Hematopoietic multipotent progenitor cell (in vitro differentiated cells): ENCODE results near the gene SERPINB13. TPM values are rescaled to one million over a fixed set of nuclear protein-coding genes. Genes with fewer than 3 reads are reported as not detected.
"Not testable (repeated sequence)": the region's sequence is repeated elsewhere in the genome, so short reads cannot be mapped to it uniquely, and the experiment has no call there.

Experiments used
- DNase-seq, 3 donors: peaks; one replicate each; pipeline ENCODE4 v3.0.0-alpha.2; 2011 to 2015; ENCODE audit warnings: low read depth in 2 of 3, low spot score in 2 of 3
- total RNA-seq: library from RNA; depleted of rRNA; stranded (reverse); fragments of >200 nt; gene quantifications from one replicate; pipeline ENCODE4 v1.2.3, GENCODE V29; 2012

The SERPINB13 gene
- total RNA-seq, 1 donor: not detected

DNA sequence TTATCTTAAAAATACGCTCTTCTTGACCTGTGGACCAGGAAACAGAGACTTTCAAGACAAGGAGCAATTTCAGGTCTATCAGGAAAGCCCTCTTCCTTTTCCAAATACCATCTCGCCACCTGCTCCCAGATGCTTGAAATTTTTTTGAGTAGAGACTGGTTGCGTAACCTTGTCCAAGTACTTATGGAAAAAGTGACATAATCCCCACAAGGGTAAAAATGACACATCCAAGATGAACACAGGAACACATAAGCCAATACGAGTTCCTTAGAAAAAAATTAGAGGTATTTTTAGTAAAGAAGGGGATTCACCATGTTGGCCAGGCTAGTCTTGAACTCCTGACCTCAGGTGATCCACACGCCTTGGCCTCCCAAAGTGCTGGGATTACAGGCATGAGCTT is 1.8 kb downstream of the SERPINB13 start:
- no peak for DNase-seq

DNA sequence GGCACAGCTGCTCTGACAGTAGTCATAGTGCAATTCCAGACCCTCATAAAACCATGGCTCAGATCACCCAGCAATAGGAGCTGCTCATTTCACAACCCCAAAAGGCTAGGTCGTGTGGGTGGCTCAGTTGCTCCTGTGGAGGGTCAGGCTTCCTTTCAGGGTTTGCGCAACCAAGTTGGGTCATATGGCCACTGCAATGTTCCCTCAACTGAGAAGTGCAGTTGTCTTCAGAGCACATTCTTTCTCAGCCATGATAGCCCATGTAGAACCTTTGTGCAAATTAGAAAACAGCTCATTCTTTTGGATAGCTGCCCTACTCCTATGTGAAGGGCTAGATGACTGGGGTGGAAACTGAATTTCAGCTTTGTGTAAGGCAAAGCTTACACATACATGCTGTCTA is 3.2 kb downstream of the SERPINB13 start:
- DNase-seq: no peak

DNA sequence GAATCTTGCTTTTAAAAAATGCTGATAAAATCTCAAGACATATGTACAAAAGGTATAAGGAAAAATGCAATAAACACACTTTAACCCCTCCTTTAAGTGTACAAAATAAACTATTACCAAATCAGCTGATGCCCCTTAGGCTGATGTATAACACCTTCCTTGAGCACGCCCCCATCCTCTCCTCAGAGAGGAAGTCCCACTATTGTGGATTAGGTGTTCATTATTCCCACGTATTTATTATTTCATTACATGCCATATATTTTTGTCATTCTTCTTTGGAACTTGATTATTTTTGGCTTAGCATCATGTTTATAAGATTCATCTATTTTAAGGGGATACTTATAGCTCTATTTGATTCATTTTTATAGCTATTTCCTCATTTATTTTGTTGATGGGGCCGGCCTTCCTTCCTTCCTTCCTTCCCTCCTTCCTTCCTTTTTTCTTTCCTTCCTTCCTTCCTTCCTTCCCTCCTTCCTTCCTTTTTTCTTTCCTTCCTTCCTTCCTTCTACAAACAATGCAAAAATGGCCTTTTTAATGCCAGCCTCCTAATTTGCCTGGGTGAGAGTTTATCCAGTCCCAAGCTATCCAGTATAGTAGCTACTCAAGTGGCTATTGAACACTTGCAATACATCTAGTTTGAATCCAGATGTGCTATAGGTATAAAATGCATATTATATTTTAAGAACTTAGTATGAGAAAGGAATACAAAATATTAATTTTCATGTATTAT is 4.0 kb downstream of the SERPINB13 start:
- no peak for DNase-seq

DNA sequence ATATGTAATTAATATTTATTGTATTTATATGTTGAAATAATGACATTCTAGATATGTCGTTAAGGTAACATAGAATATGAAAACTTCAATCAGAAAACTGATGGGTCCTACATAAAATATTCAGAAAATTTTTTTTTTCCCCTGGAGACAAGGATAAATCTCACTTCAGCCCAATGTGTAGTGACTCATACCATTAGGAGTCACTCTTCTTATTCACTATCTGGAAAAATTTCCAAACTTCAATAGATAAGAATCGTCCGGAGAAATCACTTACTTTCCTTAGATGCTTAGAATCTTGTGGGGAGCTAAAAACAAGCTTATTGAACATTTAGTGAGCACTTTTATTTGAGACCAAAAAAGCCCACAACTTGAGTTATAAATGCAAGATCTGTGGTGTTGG is 4.6 kb downstream of the SERPINB13 start:
- no peak for DNase-seq

DNA sequence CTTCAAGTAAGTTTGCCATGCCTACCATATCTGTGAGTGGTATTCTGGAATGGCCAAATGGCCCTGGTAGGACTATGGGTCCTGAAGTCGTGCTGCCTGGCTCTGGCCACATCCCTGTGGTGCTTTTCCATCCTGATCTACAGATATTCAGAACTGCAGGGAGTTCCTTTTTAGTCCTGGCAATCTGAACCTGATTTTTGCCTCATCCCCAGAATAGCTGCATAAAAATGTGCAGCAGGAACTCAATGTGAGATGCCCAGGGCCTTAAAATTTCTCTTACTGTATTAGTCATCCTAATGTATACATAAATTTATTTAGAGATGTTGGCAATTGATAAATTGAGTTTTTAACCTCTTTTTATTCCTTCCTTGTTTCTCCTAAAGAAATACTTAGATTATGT is 5.3 kb downstream of the SERPINB13 start:
- DNase-seq: no peak

DNA sequence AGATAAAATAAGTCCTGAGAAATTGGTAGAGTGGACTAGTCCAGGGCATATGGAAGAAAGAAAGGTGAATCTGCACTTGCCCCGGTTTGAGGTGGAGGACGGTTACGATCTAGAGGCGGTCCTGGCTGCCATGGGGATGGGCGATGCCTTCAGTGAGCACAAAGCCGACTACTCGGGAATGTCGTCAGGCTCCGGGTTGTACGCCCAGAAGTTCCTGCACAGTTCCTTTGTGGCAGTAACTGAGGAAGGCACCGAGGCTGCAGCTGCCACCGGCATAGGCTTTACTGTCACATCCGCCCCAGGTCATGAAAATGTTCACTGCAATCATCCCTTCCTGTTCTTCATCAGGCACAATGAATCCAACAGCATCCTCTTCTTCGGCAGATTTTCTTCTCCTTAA is 9.8 kb downstream of the SERPINB13 start:
- no peak for DNase-seq

DNA sequence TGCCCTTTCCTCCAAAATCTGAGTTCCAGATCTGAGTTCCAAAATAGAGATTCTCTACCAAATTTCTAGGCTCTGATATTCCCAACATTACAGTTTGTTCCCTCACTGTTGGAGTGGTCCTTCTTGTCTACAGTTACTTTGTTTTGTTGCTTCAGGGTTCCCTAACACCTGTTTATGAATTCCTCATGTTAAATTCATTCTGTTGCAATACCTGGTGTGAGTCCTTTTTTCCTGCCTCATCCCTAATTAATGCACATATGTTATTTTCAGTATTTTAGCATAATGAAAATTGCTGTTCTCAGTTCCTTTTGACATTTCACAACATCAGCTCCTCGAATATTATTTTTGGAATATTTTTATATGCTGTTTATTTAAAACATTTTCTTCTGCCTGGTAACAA is 16.2 kb downstream of the SERPINB13 start:
- DNase-seq: no peak

DNA sequence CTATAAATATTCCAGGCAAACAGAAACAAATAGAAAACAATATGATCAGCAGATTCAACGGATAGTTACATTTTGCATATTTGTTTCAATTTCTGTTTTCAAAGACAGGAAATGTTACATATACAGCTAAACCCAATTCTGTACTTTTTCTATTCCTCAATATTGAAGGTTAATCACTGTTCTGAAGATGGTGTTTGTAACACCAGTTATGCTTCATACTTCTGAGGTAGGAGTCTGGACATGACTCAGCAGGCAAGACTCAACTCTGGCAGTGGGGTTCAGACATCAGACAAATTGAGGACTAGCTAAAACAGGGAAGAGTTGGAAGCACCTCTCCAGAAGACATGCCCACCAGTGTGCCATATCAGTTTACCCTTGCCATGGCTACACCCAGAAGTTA is 16.6 kb downstream of the SERPINB13 start:
- no peak for DNase-seq

DNA sequence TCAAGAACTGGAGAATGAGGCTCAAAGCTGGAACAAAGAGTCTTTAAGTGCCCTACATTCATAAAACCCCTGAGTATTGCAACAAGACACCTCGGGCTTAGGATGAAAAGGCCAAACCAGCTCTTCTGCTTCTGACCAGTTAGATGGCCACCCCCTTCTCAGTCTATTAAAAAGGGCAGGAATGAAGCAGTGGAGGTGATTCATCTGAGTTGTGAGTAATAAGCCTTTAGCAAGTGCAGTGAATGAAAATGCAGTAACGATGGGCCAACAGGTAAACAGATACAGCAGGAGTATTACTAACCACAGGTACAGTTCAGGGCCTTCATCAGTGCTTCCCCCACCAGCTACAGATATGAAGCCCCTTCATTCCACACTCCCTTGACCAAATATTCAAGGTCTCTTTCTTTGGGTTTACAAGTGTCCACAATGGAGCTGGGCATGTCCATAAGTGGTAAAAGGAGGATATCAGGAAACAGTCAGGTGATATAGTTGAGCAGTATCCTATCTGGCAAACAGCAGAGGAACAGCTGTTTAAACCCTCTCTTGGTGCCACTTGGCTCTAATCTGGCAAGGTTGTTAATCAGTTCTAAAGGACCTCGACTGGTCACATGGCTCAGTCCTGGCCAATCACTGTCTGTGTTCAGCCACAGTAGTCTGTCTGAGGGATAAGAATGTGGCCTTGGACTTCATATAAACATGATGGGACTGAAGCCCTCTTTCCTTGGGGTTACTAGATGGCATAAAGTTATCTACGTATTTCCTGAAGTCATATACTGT is 17.8 kb downstream of the SERPINB13 start:
- DNase-seq: no peak

DNA sequence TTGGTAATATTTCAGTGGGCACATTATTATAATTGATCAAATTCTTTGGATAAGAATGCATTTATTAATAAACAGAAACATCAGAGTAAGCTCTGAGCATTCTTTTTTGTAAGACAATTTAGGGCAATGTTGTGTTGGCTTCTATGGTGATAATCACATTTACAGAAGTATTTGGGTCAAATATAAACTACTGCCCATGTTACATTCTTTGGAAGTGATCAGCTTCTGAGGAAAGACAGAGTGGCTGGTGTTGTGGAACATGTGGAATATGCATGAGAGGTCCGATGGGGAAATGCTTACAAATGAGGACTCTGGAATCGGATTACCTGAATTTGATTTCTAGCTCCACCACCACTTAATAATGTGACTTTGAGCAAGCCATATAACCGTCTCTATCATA is 19.4 kb downstream of the SERPINB13 start:
- no peak for DNase-seq

DNA sequence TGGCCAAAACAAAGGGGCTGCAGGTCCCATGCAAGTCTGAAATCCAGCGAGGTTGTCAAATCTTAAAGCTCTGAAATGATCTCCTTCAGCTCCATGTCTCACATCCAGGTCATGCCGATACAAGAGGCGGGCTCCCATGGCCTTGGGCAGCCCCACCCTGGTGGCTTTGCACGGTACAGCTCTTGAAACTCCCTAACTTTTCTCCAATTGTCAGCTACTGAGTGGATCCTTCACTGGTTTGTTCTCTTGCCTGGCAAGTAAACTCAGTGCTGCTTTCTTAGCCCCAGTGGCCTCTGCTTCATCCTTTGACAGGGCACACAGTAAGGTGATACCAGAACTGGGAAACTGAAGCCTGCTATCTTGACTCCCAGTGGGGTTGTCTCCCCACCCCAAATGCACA is 26.3 kb downstream of the SERPINB13 start:
- DNase-seq: no peak

DNA sequence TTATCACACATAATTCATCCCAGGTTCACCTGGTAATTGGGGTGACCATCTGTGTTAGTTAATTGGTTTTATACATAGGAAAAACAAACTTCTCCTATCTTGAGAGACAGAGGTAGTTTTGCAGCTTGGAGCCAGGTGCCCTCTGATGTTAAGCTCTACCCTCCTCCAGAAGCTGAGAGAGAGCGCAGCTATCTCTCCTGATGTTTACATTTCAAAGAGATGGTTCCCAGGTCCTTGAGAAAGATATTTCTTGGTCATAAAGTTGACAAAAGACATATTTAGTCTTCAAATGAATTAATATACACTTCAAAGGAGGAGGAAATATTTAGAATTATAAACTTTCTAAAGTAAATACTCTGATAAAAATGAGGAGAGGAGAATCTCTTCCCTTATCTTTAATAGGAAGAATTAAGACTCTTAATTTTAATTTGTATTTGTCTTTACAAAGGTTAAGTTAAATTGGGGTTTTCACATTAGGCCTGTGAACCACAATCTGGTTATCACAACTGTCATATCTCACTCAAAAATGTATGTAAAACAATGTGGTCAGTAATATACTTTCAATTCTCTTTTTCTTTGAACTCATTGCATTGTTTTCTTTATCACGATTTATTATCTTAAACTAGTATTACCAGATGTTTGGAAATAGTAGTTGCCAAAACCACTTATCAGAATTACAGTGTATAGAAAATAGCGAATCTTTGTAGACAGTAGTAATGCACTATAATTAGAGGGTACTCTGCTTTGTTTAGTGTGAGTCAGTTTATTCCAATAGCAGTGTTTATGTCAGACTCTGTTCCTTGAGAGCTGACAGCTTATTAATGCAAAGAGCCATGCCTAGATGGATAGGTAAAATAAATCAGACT is 30.1 kb downstream of the SERPINB13 start:
- DNase-seq: no peak

DNA sequence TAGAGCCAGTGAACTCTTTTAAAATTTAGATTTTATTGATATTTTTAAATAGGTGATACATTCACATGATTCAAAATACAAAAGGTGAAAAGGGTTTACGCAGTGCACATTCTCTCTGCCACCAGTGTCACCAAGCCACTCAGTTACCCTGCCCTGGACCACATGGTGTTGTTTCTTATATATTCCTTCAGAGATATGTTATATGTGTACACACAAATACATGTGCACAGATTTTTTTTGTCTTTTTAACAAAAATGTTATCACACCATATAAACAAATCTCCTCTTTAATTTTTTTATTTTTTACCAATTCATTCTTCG is 30.7 kb downstream of the SERPINB13 start:
- DNase-seq: no peak

DNA sequence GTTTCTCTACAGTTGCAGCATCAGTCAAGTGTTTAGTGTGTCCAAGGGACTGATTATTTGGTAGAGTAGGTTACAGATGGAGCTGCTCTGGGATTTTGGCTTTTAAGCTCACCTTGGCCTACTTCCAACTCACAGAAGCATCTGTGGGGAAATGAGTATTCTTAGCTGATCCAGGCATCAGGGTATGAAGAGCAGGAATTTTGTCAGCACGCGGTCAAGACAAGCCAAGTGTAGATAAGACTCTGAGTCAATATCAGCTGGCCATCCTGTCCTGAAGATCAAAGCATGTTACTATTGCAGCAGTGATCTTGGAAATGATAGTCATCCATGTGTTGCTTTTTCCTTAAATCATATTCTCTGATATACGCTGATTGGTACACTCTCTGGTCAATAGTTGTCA is 32.5 kb downstream of the SERPINB13 start:
- DNase-seq: no peak

DNA sequence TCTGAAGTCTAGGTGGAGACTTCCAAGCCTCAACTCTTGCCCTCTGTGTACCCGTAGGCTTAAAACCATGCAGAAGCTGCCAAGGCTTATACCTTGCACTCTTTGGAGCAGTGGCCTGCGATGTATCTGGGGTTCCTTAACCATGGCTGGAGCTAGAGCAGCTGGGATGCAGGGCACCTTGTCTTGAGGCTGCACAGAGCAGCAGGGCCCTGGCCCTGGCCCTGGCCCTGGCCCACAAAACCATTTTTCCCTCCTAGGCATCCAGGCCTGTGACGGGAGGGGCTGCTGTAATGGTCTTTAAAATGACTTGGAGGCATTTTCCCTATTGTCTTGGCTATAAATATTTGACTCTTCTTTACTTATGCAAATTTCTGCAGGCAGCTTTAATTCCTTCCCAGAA is 37.7 kb downstream of the SERPINB13 start:
- no peak for DNase-seq

DNA sequence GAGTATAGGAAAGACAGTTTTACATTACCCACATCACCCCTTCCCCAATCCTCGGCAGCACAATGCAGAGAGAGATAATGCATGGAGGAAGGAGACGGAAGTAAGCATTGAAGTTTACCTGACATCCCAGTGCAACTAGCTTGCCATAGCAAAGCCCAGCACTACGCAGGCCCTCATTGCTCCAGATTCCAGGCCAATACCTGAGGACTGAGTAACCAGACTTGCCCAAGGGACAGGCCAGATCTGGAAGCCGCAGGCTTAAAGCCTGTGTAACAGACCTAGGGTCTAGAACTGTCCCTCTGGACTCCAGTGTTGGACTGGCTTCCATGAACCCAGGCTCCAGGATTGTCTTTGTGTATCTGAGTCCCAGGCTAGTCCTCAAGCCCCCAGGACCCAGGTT is 39.3 kb downstream of the SERPINB13 start:
- no peak for DNase-seq

DNA sequence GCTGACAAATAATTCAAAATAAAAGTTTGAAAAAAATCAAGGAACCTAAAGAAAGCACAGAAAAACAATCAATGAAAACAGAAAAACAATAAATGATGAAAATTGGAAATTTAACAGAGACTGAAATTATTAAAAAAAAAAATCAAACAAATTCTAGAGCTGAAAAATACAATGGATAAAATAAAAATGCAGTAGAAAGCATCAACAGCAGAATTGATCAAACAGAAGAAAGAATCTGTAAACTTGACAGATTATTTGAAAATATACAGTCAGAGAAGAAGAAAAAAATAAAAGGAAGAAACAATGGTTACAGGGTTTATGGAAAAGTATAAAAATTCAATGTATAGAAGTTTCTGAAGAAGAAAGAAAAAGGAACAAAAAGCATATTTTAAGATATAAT is 40.7 kb downstream of the SERPINB13 start:
- no peak for DNase-seq

DNA sequence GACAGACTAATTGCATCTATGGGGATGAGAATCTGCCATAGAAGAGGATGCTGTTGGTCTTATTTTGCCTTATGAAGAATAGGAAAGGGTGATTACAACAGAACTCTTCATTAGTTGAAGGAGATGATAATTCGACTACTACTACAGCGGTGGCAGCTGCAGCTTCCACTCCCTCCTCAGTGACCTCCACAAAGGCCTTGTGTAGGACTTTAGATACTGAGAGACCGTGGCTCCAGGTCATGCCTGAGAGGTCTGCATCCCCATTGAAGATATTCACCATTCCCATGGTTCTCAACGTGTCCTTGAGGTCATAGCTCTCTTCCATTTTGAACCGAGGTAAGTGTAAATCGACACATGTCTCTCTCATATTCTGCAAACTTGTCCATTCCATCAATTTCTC is 50.6 kb downstream of the SERPINB13 start:
- DNase-seq: no peak

DNA sequence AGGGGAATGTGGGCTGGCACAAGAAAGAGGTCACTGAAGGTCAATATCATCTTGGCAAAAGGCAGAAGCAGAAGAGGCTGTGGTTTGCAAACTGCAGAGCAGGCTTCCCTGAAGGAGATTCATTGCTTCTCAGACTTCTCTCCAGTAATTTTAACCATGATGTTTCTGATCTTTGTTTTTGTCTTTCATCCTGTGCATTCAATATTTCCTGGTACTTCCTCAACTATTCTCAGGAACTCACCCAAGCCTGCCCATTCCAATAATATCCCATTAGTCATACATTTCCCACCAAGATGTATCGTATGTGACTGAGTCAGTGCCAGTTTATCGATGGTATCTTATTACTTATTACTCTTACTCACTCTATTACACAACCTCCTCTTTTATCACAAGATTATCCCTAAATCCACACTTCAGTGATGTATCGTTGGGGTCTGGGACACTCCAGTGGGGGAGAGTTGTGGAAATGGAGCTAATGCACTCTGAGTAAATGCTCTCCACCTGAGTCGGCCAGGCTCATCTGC is 54.1 kb downstream of the SERPINB13 start:
- not testable (repeated sequence) for DNase-seq

DNA sequence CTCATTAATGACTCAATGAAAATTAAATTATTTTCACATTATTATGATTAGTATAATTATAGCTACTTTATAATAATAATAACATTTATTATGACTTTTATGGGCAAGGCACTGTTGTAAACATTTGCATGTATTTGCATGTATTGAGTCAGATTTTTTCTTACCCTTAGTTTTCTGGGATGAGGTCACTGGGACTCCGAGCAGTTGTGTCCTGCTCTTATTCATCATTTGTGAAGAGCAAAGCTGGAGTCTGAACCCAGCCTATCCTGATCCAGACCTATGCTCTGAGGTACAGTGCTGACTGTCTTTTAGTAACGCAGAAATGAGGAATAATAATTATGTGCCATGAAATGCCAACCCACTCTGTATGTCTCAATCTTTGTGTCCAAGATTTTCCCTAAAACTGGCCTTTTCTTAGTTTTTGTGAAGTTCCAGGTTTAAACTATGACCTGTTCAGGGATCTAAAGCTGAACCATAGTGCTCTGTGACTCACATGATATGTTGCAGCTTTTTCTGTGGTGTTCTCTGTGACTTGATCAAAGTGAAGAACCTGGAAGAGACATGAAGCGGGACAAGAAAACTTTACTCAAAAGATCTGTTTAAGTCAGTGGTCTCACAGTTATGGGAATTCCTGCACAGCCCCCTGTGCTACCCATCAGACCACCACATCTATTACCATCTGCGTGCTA is 55.7 kb downstream of the SERPINB13 start:
- not testable (repeated sequence) for DNase-seq

DNA sequence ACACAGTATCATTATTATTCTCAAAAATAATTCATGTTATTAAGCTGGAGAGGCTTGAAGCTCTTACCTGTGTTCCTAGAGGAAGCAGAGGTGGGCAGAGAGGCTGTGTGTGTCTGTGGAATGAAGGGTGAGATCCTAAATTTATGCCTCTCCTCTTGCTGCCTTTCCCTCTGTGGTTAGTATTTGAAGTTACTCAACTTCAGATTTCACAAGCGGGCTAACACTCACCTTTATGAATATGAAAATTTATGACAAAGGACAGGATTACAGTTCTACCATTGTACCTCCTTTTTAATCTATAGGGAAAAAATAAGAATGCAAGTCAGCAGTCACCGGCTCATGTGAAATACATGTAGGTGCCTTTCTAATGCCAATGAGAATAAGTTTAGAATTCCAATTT is 57.0 kb downstream of the SERPINB13 start, which contains the start of gene SERPINB4:
Gene SERPINB4, minus strand, starts transcription at position 115 of the 400 bp plus-strand sequence. CDS start 679 bp downstream, outside the sequence.
- not testable (repeated sequence) for DNase-seq
